Measurements from ENCODE around the gene CRELD1. TPM values are rescaled to one million over a fixed set of nuclear protein-coding genes. Genes with fewer than 3 reads are reported as not detected.

CRELD1 gene
- total and polyA plus RNA-seq, 9 of the 15 experiments (the other 6 are each of a cell fraction or from before 2014, with no cell fraction given), result 3.3 to 25.8 (median 16.5) TPM

DNA sequence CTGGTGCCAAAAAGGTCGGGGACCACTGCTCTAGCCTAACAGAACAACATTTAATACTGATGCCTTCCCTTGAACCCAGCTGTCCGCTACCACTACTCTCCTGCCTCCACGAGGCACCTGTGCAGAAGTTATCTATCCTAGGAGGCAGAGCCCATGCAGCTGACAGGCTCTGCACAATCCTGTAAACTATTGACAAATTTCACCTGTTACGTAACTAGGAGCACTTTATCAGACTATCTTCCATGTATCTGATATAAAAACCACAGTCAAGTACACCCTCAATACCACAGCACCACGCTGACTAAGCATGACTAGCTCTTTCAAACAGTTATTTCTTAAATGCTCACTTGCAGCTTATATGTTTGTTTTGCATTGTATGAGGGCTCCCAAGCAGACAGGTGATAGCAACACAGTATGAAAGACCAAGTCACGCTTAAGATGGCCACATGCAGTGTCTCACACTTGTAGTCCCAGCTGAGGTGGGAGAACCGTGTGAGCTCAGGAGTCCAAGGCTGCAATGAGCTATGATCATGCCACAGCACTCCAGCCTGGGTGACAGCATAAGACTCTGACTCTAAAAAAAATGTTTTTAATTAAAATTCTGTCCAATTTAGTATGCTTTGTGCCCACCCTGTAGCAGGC, 21.2 kb upstream of the CRELD1 start (continued):
- TF ChIP-seq, protein P1, sequence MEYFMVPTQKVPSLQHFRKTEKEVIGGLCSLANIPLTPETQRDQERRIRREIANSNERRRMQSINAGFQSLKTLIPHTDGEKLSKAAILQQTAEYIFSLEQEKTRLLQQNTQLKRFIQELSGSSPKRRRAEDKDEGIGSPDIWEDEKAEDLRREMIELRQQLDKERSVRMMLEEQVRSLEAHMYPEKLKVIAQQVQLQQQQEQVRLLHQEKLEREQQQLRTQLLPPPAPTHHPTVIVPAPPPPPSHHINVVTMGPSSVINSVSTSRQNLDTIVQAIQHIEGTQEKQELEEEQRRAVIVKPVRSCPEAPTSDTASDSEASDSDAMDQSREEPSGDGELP (CRISPR knock-in tag; IDR thresholded peaks at IDR 0.05; ENCODE audit: borderline replicate concordance), result peak; percentile 52
- no peak for TF ChIP-seq POLR3A (IDR thresholded peaks at IDR 0.05; ENCODE audit: borderline replicate concordance, extremely low read depth, insufficient read depth, insufficient read length)
- TF ChIP-seq GATAD2B (IDR thresholded peaks at IDR 0.05; ENCODE audit: borderline replicate concordance), result 0 out of 2 replicates have a peak, but pooled peaks have one; percentile 45
- TF ChIP-seq, protein P2, sequence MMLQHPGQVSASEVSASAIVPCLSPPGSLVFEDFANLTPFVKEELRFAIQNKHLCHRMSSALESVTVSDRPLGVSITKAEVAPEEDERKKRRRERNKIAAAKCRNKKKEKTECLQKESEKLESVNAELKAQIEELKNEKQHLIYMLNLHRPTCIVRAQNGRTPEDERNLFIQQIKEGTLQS (IDR thresholded peaks at IDR 0.05), result peak; percentile 26; the same call in 1 of the 2 replicates
- TF ChIP-seq, protein P2 (CRISPR knock-in tag; conservative IDR thresholded peaks at IDR 0.05), result no peak
- TF ChIP-seq C11orf30 (IDR thresholded peaks at IDR 0.05; ENCODE audit: low read depth), result peak; percentile 95
- TF ChIP-seq DPF2 (IDR thresholded peaks at IDR 0.05), result peak; percentile 77
- TF ChIP-seq SOX6 (IDR thresholded peaks at IDR 0.05), result peak; percentile 58
- 0 out of 2 replicates have a peak, but pooled peaks have one; percentile 4 for TF ChIP-seq JUN (IDR thresholded peaks at IDR 0.05; ENCODE audit: borderline replicate concordance, low read depth, low read length)
- no peak for TF ChIP-seq JUN (CRISPR knock-in tag; IDR thresholded peaks at IDR 0.05; ENCODE audit: borderline replicate concordance)
- TF ChIP-seq RBBP5 (IDR thresholded peaks at IDR 0.05; ENCODE audit: borderline replicate concordance, insufficient read depth, low read length, poor library complexity, severe bottlenecking), result peak; percentile 4
- peak; percentile 54; the same call in 1 of the 2 replicates for TF ChIP-seq CTBP1 (IDR thresholded peaks at IDR 0.05; ENCODE audit: borderline replicate concordance)
- 0 out of 2 replicates have a peak, but pooled peaks have one; percentile 45 for TF ChIP-seq ZNF263 (CRISPR knock-in tag; IDR thresholded peaks at IDR 0.05; ENCODE audit: borderline replicate concordance)
- peak; percentile 27; the same call in 1 of the 2 replicates for TF ChIP-seq JUND (IDR thresholded peaks at IDR 0.05; ENCODE audit: borderline replicate concordance, low read depth, low read length)
- peak; percentile 80; the same call in 2 of the 3 replicates for TF ChIP-seq JUND (tag; IDR thresholded peaks at IDR 0.05; ENCODE audit: borderline replicate concordance, low read depth, low read length)
- peak; percentile 92 for TF ChIP-seq MAFG (tag; conservative IDR thresholded peaks at IDR 0.05)
- TF ChIP-seq FOXK2 (conservative IDR thresholded peaks at IDR 0.05 in 1 of 2, IDR thresholded peaks at IDR 0.05 in 1 of 2; ENCODE audit: low read depth in 2 of 2), result peak; percentile 27 to 39; a peak in 1 of 4 replicates
- TF ChIP-seq EP300 (IDR thresholded peaks at IDR 0.05; ENCODE audit: low read length), result peak; percentile 27; the same call in 1 of the 2 replicates
- TF ChIP-seq, protein P3, sequence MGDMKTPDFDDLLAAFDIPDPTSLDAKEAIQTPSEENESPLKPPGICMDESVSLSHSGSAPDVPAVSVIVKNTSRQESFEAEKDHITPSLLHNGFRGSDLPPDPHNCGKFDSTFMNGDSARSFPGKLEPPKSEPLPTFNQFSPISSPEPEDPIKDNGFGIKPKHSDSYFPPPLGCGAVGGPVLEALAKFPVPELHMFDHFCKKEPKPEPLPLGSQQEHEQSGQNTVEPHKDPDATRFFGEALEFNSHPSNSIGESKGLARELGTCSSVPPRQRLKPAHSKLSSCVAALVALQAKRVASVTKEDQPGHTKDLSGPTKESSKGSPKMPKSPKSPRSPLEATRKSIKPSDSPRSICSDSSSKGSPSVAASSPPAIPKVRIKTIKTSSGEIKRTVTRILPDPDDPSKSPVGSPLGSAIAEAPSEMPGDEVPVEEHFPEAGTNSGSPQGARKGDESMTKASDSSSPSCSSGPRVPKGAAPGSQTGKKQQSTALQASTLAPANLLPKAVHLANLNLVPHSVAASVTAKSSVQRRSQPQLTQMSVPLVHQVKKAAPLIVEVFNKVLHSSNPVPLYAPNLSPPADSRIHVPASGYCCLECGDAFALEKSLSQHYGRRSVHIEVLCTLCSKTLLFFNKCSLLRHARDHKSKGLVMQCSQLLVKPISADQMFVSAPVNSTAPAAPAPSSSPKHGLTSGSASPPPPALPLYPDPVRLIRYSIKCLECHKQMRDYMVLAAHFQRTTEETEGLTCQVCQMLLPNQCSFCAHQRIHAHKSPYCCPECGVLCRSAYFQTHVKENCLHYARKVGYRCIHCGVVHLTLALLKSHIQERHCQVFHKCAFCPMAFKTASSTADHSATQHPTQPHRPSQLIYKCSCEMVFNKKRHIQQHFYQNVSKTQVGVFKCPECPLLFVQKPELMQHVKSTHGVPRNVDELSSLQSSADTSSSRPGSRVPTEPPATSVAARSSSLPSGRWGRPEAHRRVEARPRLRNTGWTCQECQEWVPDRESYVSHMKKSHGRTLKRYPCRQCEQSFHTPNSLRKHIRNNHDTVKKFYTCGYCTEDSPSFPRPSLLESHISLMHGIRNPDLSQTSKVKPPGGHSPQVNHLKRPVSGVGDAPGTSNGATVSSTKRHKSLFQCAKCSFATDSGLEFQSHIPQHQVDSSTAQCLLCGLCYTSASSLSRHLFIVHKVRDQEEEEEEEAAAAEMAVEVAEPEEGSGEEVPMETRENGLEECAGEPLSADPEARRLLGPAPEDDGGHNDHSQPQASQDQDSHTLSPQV (IDR thresholded peaks at IDR 0.05), result 0 out of 2 replicates have a peak, but pooled peaks have one; percentile 33
- TF ChIP-seq, protein P4, sequence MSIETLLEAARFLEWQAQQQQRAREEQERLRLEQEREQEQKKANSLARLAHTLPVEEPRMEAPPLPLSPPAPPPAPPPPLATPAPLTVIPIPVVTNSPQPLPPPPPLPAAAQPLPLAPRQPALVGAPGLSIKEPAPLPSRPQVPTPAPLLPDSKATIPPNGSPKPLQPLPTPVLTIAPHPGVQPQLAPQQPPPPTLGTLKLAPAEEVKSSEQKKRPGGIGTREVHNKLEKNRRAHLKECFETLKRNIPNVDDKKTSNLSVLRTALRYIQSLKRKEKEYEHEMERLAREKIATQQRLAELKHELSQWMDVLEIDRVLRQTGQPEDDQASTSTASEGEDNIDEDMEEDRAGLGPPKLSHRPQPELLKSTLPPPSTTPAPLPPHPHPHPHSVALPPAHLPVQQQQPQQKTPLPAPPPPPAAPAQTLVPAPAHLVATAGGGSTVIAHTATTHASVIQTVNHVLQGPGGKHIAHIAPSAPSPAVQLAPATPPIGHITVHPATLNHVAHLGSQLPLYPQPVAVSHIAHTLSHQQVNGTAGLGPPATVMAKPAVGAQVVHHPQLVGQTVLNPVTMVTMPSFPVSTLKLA (conservative IDR thresholded peaks at IDR 0.05), result peak in 1 of 2 experiments; percentile 48; a peak in 1 of 4 replicates
